H9 (cell line): ENCODE results near the gene SLC12A6. TPM values are rescaled to one million over a fixed set of nuclear protein-coding genes. Genes with fewer than 3 reads are reported as not detected.

Experiments
- DNase-seq: peaks from one replicate; pipeline ENCODE4 v3.0.0-alpha.2; 2017
- H2AFZ ChIP-seq: one replicate; pipeline ENCODE4 v1.6.1; 2013; ENCODE audit warnings: mild to moderate bottlenecking, low read length, control low read depth, moderate library complexity
- H2AK5ac ChIP-seq: 2 replicates; pipeline ENCODE4 v1.6.1; 2013; ENCODE audit warnings: low read length, control low read depth, mixed read lengths; ENCODE audit not compliant: insufficient read length
- H2BK120ac ChIP-seq: one replicate; pipeline ENCODE4 v1.6.1; 2013; ENCODE audit warnings: low read depth, mild to moderate bottlenecking, low read length, control low read depth, inconsistent platforms; ENCODE audit not compliant: poor library complexity, severe bottlenecking
- H2BK12ac ChIP-seq: 2 replicates; pipeline ENCODE4 v1.6.1; 2013; ENCODE audit warnings: low read length, control low read depth, mixed read lengths, low read depth; ENCODE audit not compliant: insufficient read length
- H2BK15ac ChIP-seq: 2 replicates; pipeline ENCODE4 v1.6.1; 2013; ENCODE audit warnings: low read depth, low read length, control low read depth
- H2BK20ac ChIP-seq: one replicate; pipeline ENCODE4 v1.6.1; 2013; ENCODE audit warnings: low read depth, mild to moderate bottlenecking, low read length, control low read depth, inconsistent platforms; ENCODE audit not compliant: poor library complexity, severe bottlenecking
- H2BK5ac ChIP-seq: 2 replicates; pipeline ENCODE4 v1.6.1; 2013; ENCODE audit warnings: low read length, control low read depth, mixed read lengths; ENCODE audit not compliant: insufficient read length
- H3K14ac ChIP-seq: 2 replicates; pipeline ENCODE4 v1.6.1; 2013; ENCODE audit warnings: low read length, control low read depth; ENCODE audit not compliant: insufficient read depth
- H3K18ac ChIP-seq: 2 replicates; pipeline ENCODE4 v1.6.1; 2013; ENCODE audit warnings: low read depth, mild to moderate bottlenecking, mixed read lengths, low read length, control low read depth; ENCODE audit not compliant: insufficient read length
- H3K23ac ChIP-seq: 2 replicates; pipeline ENCODE4 v1.6.1; 2013; ENCODE audit warnings: low read length, control low read depth, mixed read lengths, low read depth; ENCODE audit not compliant: insufficient read length
- H3K23me2 ChIP-seq: 2 replicates; pipeline ENCODE4 v1.6.1; 2013; ENCODE audit warnings: low read depth, mild to moderate bottlenecking, mixed read lengths, low read length, control low read depth; ENCODE audit not compliant: insufficient read length, poor library complexity, severe bottlenecking
- H3K27ac ChIP-seq: 2 replicates; pipeline ENCODE4 v1.5.1; 2013; ENCODE audit warnings: low read length, control low read depth, mixed read lengths, low read depth; ENCODE audit not compliant: insufficient read length
- H3K27me3 ChIP-seq: 2 replicates; pipeline ENCODE4 v1.6.1; 2013; ENCODE audit warnings: low read length, control low read depth, inconsistent platforms; ENCODE audit not compliant: insufficient read depth
- H3K4ac ChIP-seq: 2 replicates; pipeline ENCODE4 v1.6.1; 2013; ENCODE audit warnings: low read depth, mild to moderate bottlenecking, control low read depth, inconsistent platforms, low read length, moderate library complexity
- H3K4me1 ChIP-seq: 2 replicates; pipeline ENCODE4 v1.6.1; 2013; ENCODE audit warnings: low read length, control low read depth, inconsistent platforms; ENCODE audit not compliant: insufficient read depth
- H3K4me2 ChIP-seq: 2 replicates; pipeline ENCODE4 v1.6.1; 2013; ENCODE audit warnings: low read length, control low read depth, mixed read lengths; ENCODE audit not compliant: insufficient read length, insufficient read depth
- H3K56ac ChIP-seq: 2 replicates; pipeline ENCODE4 v1.6.1; 2013; ENCODE audit warnings: low read depth, mild to moderate bottlenecking, mixed read lengths, low read length, control low read depth; ENCODE audit not compliant: insufficient read length
- H3K79me1 ChIP-seq: 2 replicates; pipeline ENCODE4 v1.6.1; 2013; ENCODE audit warnings: low read depth, mild to moderate bottlenecking, moderate library complexity, low read length, control low read depth, inconsistent platforms; ENCODE audit not compliant: insufficient read depth, poor library complexity, severe bottlenecking
- H3K79me2 ChIP-seq: 2 replicates; pipeline ENCODE4 v1.6.1; 2013; ENCODE audit warnings: low read length, control low read depth, inconsistent platforms; ENCODE audit not compliant: insufficient read depth
- H3K9ac ChIP-seq: 2 replicates; pipeline ENCODE4 v1.6.1; 2013; ENCODE audit warnings: low read length, control low read depth, mixed read lengths; ENCODE audit not compliant: insufficient read length; ENCODE audit errors: extremely low read depth
- H3K9me3 ChIP-seq: one replicate; pipeline ENCODE4 v1.6.1; 2013; ENCODE audit warnings: low read depth, low read length, inconsistent platforms; ENCODE audit not compliant: control insufficient read depth
- H3T11ph ChIP-seq: one replicate; pipeline ENCODE4 v1.6.1; 2013; ENCODE audit warnings: mild to moderate bottlenecking, low read length, control low read depth, inconsistent platforms
- H4K20me1 ChIP-seq: one replicate; pipeline ENCODE4 v1.6.1; 2013; ENCODE audit not compliant: control insufficient read depth, insufficient read length, insufficient read depth
- H4K5ac ChIP-seq: 2 replicates; pipeline ENCODE4 v1.6.1; 2013; ENCODE audit warnings: low read depth, mild to moderate bottlenecking, mixed read lengths, low read length, control low read depth; ENCODE audit not compliant: insufficient read length
- H4K8ac ChIP-seq: replicated peaks from 2 replicates; pipeline ENCODE4 v1.6.1; 2013; ENCODE audit warnings: low read length, control low read depth, mixed read lengths, low read depth; ENCODE audit not compliant: insufficient read length
- H4K91ac ChIP-seq: 2 replicates; pipeline ENCODE4 v1.6.1; 2013; ENCODE audit warnings: low read depth, mild to moderate bottlenecking, moderate library complexity, mixed read lengths, low read length, control low read depth; ENCODE audit not compliant: insufficient read length
- H3K27ac Mint-ChIP-seq, 3 experiments: 2 replicates in 2 of 3; 3 replicates in 1 of 3; pipeline ENCODE4 v1.8.0; 2020 to 2021; ENCODE audit warnings: mixed read lengths in 3 of 3, mild to moderate bottlenecking in 1 of 3, moderate library complexity in 1 of 3
- H3K27me3 Mint-ChIP-seq: 2 replicates; pipeline ENCODE4 v1.8.0; 2021; ENCODE audit warnings: low read depth, mild to moderate bottlenecking, moderate library complexity, mixed read lengths
- H3K36me3 Mint-ChIP-seq, 3 experiments: 2 replicates in 2 of 3; 3 replicates in 1 of 3; pipeline ENCODE4 v1.8.0; 2020 to 2021; ENCODE audit warnings: low read depth in 3 of 3, mixed read lengths in 3 of 3; ENCODE audit not compliant: insufficient read depth in 1 of 3
- H3K4me1 Mint-ChIP-seq, 2 experiments: 2 replicates each; pipeline ENCODE4 v1.8.0; 2020; ENCODE audit warnings: mixed read lengths in 2 of 2
- H3K4me3 Mint-ChIP-seq, 2 experiments: 2 replicates in 1 of 2; 3 replicates in 1 of 2; pipeline ENCODE4 v1.8.0; 2020 to 2021; ENCODE audit warnings: mild to moderate bottlenecking in 2 of 2, mixed read lengths in 2 of 2, moderate library complexity in 1 of 2
- H3K9me3 Mint-ChIP-seq, 2 experiments: 2 replicates in 1 of 2; 3 replicates in 1 of 2; pipeline ENCODE4 v1.8.0; 2020; ENCODE audit warnings: mild to moderate bottlenecking in 2 of 2, mixed read lengths in 2 of 2, moderate library complexity in 1 of 2
- WGBS: extraction: QIAGEN DNeasy Blood & Tissue Kit; methylation state at CpG from one replicate; pipeline ENCODE4 v1.1.7; 2013; ENCODE audit warnings: missing lambda C conversion rate, low lambda C conversion rate, mixed read lengths; ENCODE audit not compliant: insufficient read length; ENCODE audit errors: extremely low coverage; 5-methylcytosine and 5-hydroxymethylcytosine counted together
- total RNA-seq: library from RNA; stranded (reverse); gene quantifications from 2 replicates; pipeline ENCODE4 v1.2.1, GENCODE V29; 2021
- TF ChIP-seq, protein P1 (sequence below): fragments of 200-600 bp; sonication (generic); conservative IDR thresholded peaks from 3 replicates; pipeline ENCODE4 v1.8.0; 2021; ENCODE audit warnings: antibody characterized with exemption, mild to moderate bottlenecking

The SLC12A6 gene
- total RNA-seq, 1 experiment from 2014 or later: 11.1 TPM

DNA sequence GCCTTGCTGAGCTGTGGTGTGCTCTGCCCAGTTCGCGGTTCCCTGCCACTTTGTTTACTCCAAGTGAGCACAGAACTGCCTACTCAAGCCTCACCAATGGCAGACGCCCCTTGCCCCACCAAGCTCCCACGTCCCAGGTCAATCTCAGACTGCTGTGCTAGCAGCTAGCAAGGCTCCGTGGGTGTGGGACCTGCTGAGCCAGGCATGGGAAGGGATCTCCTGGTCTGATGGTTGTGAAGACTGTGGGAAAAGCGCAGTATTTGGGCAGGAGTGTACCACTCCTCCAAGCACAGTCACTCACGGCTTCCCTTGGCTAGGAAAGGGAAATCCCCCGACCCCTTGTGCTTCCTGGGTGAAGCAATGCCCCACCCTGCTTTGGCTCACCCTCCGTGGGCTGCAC lies 45.0 kb downstream of the SLC12A6 start:
- Histone ChIP-seq H2BK12ac (no peak overlapping the region), H3K4me1 (no peaks in the 10 kb centered on the region), H2BK120ac (no peak overlapping the region), H2AFZ (no peak overlapping the region), H3K14ac (peak overlapping the region; percentile 87; the same call in 1 of the 2 replicates), H3K9ac (no peak overlapping the region), H3K4me2 (no peak overlapping the region), H4K91ac (no peak overlapping the region), H3K23ac (no peak overlapping the region), H3K23me2 (no peaks in the 10 kb centered on the region), H4K8ac (no peak overlapping the region), H3K4ac (no peak overlapping the region), H3K27me3 (no peaks in the 10 kb centered on the region), H2BK15ac (no peak overlapping the region), H4K20me1 (no peaks in the 10 kb centered on the region), H3K18ac (no peak overlapping the region), H4K5ac (no peak overlapping the region), H3K9me3 (no peaks in the 10 kb centered on the region), H3K79me2 (no peaks in the 10 kb centered on the region), H3K27ac (no peak overlapping the region), H2BK5ac (no peak overlapping the region), H2BK20ac (no peak overlapping the region), H2AK5ac (no peak overlapping the region), H3K56ac (no peak overlapping the region), H3K79me1 (no peaks in the 10 kb centered on the region), H3T11ph (no peak overlapping the region)
- peaks cover 14% of the 10 kb centered on the region for H3K27me3 Mint-ChIP-seq
- WGBS: no CpG with 5 or more reads among the region's 9 CpGs
- H3K4me3 Mint-ChIP-seq: no peak overlapping the region
- TF ChIP-seq, protein P1, sequence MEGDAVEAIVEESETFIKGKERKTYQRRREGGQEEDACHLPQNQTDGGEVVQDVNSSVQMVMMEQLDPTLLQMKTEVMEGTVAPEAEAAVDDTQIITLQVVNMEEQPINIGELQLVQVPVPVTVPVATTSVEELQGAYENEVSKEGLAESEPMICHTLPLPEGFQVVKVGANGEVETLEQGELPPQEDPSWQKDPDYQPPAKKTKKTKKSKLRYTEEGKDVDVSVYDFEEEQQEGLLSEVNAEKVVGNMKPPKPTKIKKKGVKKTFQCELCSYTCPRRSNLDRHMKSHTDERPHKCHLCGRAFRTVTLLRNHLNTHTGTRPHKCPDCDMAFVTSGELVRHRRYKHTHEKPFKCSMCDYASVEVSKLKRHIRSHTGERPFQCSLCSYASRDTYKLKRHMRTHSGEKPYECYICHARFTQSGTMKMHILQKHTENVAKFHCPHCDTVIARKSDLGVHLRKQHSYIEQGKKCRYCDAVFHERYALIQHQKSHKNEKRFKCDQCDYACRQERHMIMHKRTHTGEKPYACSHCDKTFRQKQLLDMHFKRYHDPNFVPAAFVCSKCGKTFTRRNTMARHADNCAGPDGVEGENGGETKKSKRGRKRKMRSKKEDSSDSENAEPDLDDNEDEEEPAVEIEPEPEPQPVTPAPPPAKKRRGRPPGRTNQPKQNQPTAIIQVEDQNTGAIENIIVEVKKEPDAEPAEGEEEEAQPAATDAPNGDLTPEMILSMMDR: no peak
- no peaks in the 10 kb centered on the region for H3K4me1 Mint-ChIP-seq
- no peaks in the 10 kb centered on the region; a peak in 1 of 5 replicates for H3K9me3 Mint-ChIP-seq
- H3K36me3 Mint-ChIP-seq: peaks cover 0 to 3% (median 0%) of the 10 kb centered on the region in 3 experiments; a peak in 2 of 7 replicates
- H3K27ac Mint-ChIP-seq: no peak overlapping the region
- DNase-seq: no peak
